Left forelimb (tissue), 1 donor: ENCODE data around the gene KRTAP10-10.
"Not testable (repeated sequence)": the region's sequence is repeated elsewhere in the genome, so short reads cannot be mapped to it uniquely, and the experiment has no call there.

Experiments used
- DNase-seq: peaks from one replicate; pipeline ENCODE4 v3.0.0-alpha.2; 2018; ENCODE audit warnings: low spot score

The KRTAP10-10 gene

GRCh38 chr21:44650973-44651675, 14.0 kb downstream of the KRTAP10-10 start:
- no peak for DNase-seq

- DNase-seq = no peak
These were observed 16.0 kb downstream of the KRTAP10-10 start for GRCh38 chr21:44653123-44653522.

GRCh38 chr21:44653656-44654575, 16.8 kb downstream of the KRTAP10-10 start:
- DNase-seq = no peak

GRCh38 chr21:44654576-44655175, 17.5 kb downstream of the KRTAP10-10 start, which contains the start of gene KRTAP12-4:
Gene KRTAP12-4 (minus strand): TSS chr21:44654659. CDS start chr21:44654614, 45 bp downstream.
- DNase-seq = no peak

GRCh38 chr21:44656868-44657267, 19.7 kb downstream of the KRTAP10-10 start:
- no peak for DNase-seq

- no peak for DNase-seq
These were observed 20.7 kb downstream of the KRTAP10-10 start, which contains the start of gene KRTAP12-3 for GRCh38 chr21:44657635-44658540. Gene KRTAP12-3 (plus strand): TSS chr21:44657932. CDS start chr21:44657980, 48 bp downstream.

GRCh38 chr21:44658541-44658910, 21.4 kb downstream of the KRTAP10-10 start:
- no peak for DNase-seq

GRCh38 chr21:44658913-44659595, 21.9 kb downstream of the KRTAP10-10 start:
- DNase-seq = no peak

GRCh38 chr21:44661567-44661966, 24.4 kb downstream of the KRTAP10-10 start:
- not testable (repeated sequence) for DNase-seq

- no peak for DNase-seq
These were observed 27.5 kb downstream of the KRTAP10-10 start for GRCh38 chr21:44664691-44665090.

- no peak for DNase-seq
These were observed 29.5 kb downstream of the KRTAP10-10 start, which contains the start of gene KRTAP12-2 for GRCh38 chr21:44666401-44667320. Gene KRTAP12-2 (minus strand): TSS chr21:44666927. CDS start chr21:44666886, 41 bp downstream.

- no peak for DNase-seq
These were observed 30.5 kb downstream of the KRTAP10-10 start for GRCh38 chr21:44667612-44668011.

GRCh38 chr21:44670642-44671432, 33.7 kb downstream of the KRTAP10-10 start:
- no peak for DNase-seq

- DNase-seq = no peak
These were observed 34.8 kb downstream of the KRTAP10-10 start for GRCh38 chr21:44671911-44672310.

- no peak for DNase-seq
These were observed 40.7 kb downstream of the KRTAP10-10 start for GRCh38 chr21:44677881-44678280.

- no peak for DNase-seq
These were observed 44.0 kb downstream of the KRTAP10-10 start for GRCh38 chr21:44681152-44681551.

- no peak for DNase-seq
These were observed 44.9 kb downstream of the KRTAP10-10 start, which contains the start of gene KRTAP12-1 for GRCh38 chr21:44681861-44682579. Gene KRTAP12-1 (minus strand): TSS chr21:44682163. CDS start chr21:44682123, 40 bp downstream.
